ENCODE results near the gene HOXD12.

HOXD12 gene

GRCh38 chr2:176081837-176082524, 17.6 kb upstream of the HOXD12 start:
- no peak for DNase-seq

- DNase-seq, result no peak
Measured at GRCh38 chr2:176082525-176082823, 17.1 kb upstream of the HOXD12 start.

GRCh38 chr2:176082824-176083751, 16.5 kb upstream of the HOXD12 start:
- no peak for DNase-seq

- DNase-seq, result no peak
Measured at GRCh38 chr2:176083796-176084261, 15.8 kb upstream of the HOXD12 start, which contains the start of gene EVX2. Gene EVX2 (minus strand): TSS chr2:176083962. CDS start chr2:176083776, 186 bp downstream.

GRCh38 chr2:176084611-176085119, 14.9 kb upstream of the HOXD12 start:
- DNase-seq, result no peak

- no peak for DNase-seq
Measured at GRCh38 chr2:176085120-176085788, 14.3 kb upstream of the HOXD12 start.

- DNase-seq, result no peak
Measured at GRCh38 chr2:176085861-176086771, 13.5 kb upstream of the HOXD12 start.

GRCh38 chr2:176087330-176088047, 12.1 kb upstream of the HOXD12 start:
- DNase-seq, result no peak

GRCh38 chr2:176088048-176088936, 11.3 kb upstream of the HOXD12 start:
- DNase-seq, result peak; percentile 35

GRCh38 chr2:176088937-176089842, 10.4 kb upstream of the HOXD12 start:
- DNase-seq, result no peak

- no peak for DNase-seq
Measured at GRCh38 chr2:176089843-176090395, 9.7 kb upstream of the HOXD12 start.

- DNase-seq, result no peak
Measured at GRCh38 chr2:176090862-176091261, 8.7 kb upstream of the HOXD12 start.

- DNase-seq, result no peak
Measured at GRCh38 chr2:176091329-176092258, 8.0 kb upstream of the HOXD12 start.

GRCh38 chr2:176092270-176093144, 7.1 kb upstream of the HOXD12 start, which contains the start of gene HOXD13:
Gene HOXD13 (plus strand): TSS chr2:176092721. CDS start chr2:176092891, 170 bp downstream.
- no peak for DNase-seq

GRCh38 chr2:176093145-176093897, 6.3 kb upstream of the HOXD12 start:
- no peak for DNase-seq

GRCh38 chr2:176093898-176094249, 5.7 kb upstream of the HOXD12 start:
- DNase-seq, result no peak
